Measurements from ENCODE around the gene PKHD1.

The PKHD1 gene

GRCh38 chr6:52010806-52011205 is 76.6 kb downstream of the PKHD1 start:
- TF ChIP-seq, protein P1, sequence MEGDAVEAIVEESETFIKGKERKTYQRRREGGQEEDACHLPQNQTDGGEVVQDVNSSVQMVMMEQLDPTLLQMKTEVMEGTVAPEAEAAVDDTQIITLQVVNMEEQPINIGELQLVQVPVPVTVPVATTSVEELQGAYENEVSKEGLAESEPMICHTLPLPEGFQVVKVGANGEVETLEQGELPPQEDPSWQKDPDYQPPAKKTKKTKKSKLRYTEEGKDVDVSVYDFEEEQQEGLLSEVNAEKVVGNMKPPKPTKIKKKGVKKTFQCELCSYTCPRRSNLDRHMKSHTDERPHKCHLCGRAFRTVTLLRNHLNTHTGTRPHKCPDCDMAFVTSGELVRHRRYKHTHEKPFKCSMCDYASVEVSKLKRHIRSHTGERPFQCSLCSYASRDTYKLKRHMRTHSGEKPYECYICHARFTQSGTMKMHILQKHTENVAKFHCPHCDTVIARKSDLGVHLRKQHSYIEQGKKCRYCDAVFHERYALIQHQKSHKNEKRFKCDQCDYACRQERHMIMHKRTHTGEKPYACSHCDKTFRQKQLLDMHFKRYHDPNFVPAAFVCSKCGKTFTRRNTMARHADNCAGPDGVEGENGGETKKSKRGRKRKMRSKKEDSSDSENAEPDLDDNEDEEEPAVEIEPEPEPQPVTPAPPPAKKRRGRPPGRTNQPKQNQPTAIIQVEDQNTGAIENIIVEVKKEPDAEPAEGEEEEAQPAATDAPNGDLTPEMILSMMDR (IDR thresholded peaks at IDR 0.05; ENCODE audit: low read depth, low read length, missing control alignments) = no peak
- no peak for DNase-seq (ENCODE audit: extremely low read depth, low read depth)
- H3K4me3 ChIP-seq (replicated peaks; ENCODE audit: low read depth, low read length) = no peak overlapping the region

- DNase-seq (ENCODE audit: extremely low read depth, low read depth) = no peak
- TF ChIP-seq, protein P1 (IDR thresholded peaks at IDR 0.05; ENCODE audit: low read depth, low read length, missing control alignments) = no peak
These were observed 77.3 kb downstream of the PKHD1 start for GRCh38 chr6:52010145-52010544.

GRCh38 chr6:52009466-52010140 is 77.8 kb downstream of the PKHD1 start:
- no peak overlapping the region for H3K4me3 ChIP-seq (replicated peaks; ENCODE audit: low read depth, low read length)
- DNase-seq (ENCODE audit: extremely low read depth, low read depth) = no peak
- TF ChIP-seq, protein P1 (IDR thresholded peaks at IDR 0.05; ENCODE audit: low read depth, low read length, missing control alignments) = no peak

More at GRCh38 chr6:52010145-52010544, 77.3 kb downstream of the PKHD1 start:
- H3K4me3 ChIP-seq (replicated peaks; ENCODE audit: low read depth, low read length) = no peak overlapping the region

GRCh38 chr6:52000064-52000463 is 87.3 kb downstream of the PKHD1 start:
- no peak for DNase-seq (ENCODE audit: extremely low read depth, low read depth)
- H3K4me3 ChIP-seq (replicated peaks; ENCODE audit: low read depth, low read length) = no peak overlapping the region

GRCh38 chr6:51996296-51996947 is 91.0 kb downstream of the PKHD1 start:
- H3K4me3 ChIP-seq (replicated peaks; ENCODE audit: low read depth, low read length) = no peak overlapping the region
- TF ChIP-seq, protein P1 (IDR thresholded peaks at IDR 0.05; ENCODE audit: low read depth, low read length, missing control alignments) = no peak
- no peak for DNase-seq (ENCODE audit: extremely low read depth, low read depth)

More at GRCh38 chr6:52000064-52000463, 87.3 kb downstream of the PKHD1 start:
- TF ChIP-seq, protein P1 (IDR thresholded peaks at IDR 0.05; ENCODE audit: low read depth, low read length, missing control alignments) = no peak

- DNase-seq (ENCODE audit: extremely low read depth, low read depth) = no peak
- TF ChIP-seq, protein P1 (IDR thresholded peaks at IDR 0.05; ENCODE audit: low read depth, low read length, missing control alignments) = no peak
- H3K4me3 ChIP-seq (replicated peaks; ENCODE audit: low read depth, low read length) = no peak overlapping the region
These were observed 92.1 kb downstream of the PKHD1 start for GRCh38 chr6:51995214-51995755.

All from HFF-Myc (cell line).